ENCODE measurements around the gene DRC3.

The DRC3 gene

GRCh38 chr17:18064053-18064452 lies 91.4 kb downstream of the DRC3 start:
- no peak for DNase-seq

- DNase-seq = no peak
Observed at GRCh38 chr17:18065546-18065945, 92.9 kb downstream of the DRC3 start.

Measured in activated gamma-delta T cell (primary cell).